Neutrophil (primary cell): Measurements from ENCODE around the gene TSPYL1.

ENCODE experiments used
- H3K27ac ChIP-seq: fragments of 200-600 bp; sonication (generic); 2 replicates; pipeline ENCODE4 v1.5.1; 2016; ENCODE audit warnings: mild to moderate bottlenecking, moderate library complexity
- H3K27me3 ChIP-seq: fragments of 200-600 bp; sonication (generic); 2 replicates; pipeline ENCODE4 v1.6.0; 2016; ENCODE audit warnings: mild to moderate bottlenecking
- H3K36me3 ChIP-seq: fragments of 200-600 bp; sonication (generic); 2 replicates; pipeline ENCODE4 v1.5.1; 2017
- H3K4me1 ChIP-seq, 2 experiments: fragments of 200-600 bp in 1 of 2; sonication (generic) in 1 of 2; 1 replicate in 1 of 2; 2 replicates in 1 of 2; pipeline versions ENCODE4 v1.5.1 to v1.6.1; 2013 to 2016; ENCODE audit warnings: low read depth in 1 of 2, low read length in 1 of 2, mild to moderate bottlenecking in 1 of 2, moderate library complexity in 1 of 2; ENCODE audit not compliant: control insufficient read depth in 1 of 2, insufficient read depth in 1 of 2
- H3K4me3 ChIP-seq, 2 experiments: fragments of 200-600 bp in 1 of 2; sonication (generic) in 1 of 2; 1 replicate in 1 of 2; 2 replicates in 1 of 2; pipeline ENCODE4 v1.5.1; 2013 to 2016; ENCODE audit warnings: low read depth in 1 of 2, low read length in 1 of 2, mild to moderate bottlenecking in 1 of 2, moderate library complexity in 1 of 2
- H3K9me3 ChIP-seq: fragments of 200-600 bp; sonication (generic); 2 replicates; pipeline ENCODE4 v1.5.1; 2016
- TF ChIP-seq, protein P1 (sequence below): fragments of 200-600 bp; sonication (generic); IDR thresholded peaks from 2 replicates; pipeline ENCODE4 v1.5.1; 2016; ENCODE audit warnings: antibody characterized with exemption

TSPYL1 gene

DNA sequence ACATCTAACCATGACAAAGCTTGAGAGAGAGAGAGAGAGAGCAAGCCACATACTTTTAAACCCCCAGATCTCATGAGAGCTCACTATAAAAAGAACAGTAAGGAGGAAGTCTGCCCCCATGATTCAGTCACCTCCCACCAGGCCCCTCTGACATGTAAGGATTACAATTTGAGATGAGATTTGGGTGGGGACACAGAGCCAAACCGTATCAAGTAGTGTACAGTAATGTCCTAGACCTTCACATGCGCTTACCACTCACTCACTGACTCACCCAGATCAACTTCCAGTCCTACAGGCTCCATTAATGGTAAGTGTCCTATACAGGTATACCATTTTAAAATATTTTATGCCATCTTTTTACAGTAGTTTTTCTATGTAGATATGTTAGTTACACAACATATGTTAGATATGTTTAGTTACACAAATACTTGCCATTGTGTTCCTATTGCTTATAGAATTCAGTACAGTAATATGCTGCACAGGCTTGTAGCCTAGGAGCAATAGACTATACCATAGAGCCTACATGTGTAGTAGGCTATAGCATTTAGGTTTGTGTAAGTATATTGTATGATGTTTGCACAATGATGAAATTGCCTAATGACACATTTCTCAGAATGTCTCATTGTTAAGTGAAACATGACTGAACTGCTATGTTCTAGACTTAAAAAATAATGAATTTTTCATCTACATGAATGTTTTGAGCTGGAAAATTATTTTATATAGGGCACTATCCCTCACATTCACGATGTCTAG lies 11.7 kb downstream of the TSPYL1 start:
- H3K27ac ChIP-seq: no peak overlapping the region
- TF ChIP-seq, protein P1, sequence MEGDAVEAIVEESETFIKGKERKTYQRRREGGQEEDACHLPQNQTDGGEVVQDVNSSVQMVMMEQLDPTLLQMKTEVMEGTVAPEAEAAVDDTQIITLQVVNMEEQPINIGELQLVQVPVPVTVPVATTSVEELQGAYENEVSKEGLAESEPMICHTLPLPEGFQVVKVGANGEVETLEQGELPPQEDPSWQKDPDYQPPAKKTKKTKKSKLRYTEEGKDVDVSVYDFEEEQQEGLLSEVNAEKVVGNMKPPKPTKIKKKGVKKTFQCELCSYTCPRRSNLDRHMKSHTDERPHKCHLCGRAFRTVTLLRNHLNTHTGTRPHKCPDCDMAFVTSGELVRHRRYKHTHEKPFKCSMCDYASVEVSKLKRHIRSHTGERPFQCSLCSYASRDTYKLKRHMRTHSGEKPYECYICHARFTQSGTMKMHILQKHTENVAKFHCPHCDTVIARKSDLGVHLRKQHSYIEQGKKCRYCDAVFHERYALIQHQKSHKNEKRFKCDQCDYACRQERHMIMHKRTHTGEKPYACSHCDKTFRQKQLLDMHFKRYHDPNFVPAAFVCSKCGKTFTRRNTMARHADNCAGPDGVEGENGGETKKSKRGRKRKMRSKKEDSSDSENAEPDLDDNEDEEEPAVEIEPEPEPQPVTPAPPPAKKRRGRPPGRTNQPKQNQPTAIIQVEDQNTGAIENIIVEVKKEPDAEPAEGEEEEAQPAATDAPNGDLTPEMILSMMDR: no peak
- no peak overlapping the region for H3K4me3 ChIP-seq
- peaks cover under 1% of the 10 kb centered on the region for H3K36me3 ChIP-seq
- no peaks in the 10 kb centered on the region for H3K4me1 ChIP-seq
- no peaks in the 10 kb centered on the region for H3K27me3 ChIP-seq
- no peaks in the 10 kb centered on the region for H3K9me3 ChIP-seq

DNA sequence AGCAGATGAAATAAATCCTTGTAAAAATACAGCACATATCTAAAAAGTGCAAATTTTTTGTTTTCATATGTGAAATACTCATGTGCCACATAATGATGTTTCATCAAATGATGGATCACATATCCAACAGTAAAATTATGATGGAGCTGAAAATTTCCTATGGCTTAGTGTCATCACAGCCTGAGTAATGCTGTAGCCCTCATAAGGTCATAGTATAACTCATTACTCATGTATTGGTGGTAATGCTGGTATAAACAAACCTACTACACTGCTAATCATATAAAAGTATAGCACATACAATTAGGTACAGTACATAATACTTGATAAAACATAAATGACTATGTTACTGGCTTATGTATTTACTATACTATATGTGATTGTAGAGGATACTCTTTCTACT lies 12.9 kb downstream of the TSPYL1 start:
- H3K4me3 ChIP-seq: no peak overlapping the region
- H3K36me3 ChIP-seq: no peaks in the 10 kb centered on the region
- no peaks in the 10 kb centered on the region for H3K27me3 ChIP-seq
- TF ChIP-seq, protein P1: no peak
- H3K27ac ChIP-seq: no peak overlapping the region
- no peaks in the 10 kb centered on the region for H3K4me1 ChIP-seq
- H3K9me3 ChIP-seq: no peaks in the 10 kb centered on the region

DNA sequence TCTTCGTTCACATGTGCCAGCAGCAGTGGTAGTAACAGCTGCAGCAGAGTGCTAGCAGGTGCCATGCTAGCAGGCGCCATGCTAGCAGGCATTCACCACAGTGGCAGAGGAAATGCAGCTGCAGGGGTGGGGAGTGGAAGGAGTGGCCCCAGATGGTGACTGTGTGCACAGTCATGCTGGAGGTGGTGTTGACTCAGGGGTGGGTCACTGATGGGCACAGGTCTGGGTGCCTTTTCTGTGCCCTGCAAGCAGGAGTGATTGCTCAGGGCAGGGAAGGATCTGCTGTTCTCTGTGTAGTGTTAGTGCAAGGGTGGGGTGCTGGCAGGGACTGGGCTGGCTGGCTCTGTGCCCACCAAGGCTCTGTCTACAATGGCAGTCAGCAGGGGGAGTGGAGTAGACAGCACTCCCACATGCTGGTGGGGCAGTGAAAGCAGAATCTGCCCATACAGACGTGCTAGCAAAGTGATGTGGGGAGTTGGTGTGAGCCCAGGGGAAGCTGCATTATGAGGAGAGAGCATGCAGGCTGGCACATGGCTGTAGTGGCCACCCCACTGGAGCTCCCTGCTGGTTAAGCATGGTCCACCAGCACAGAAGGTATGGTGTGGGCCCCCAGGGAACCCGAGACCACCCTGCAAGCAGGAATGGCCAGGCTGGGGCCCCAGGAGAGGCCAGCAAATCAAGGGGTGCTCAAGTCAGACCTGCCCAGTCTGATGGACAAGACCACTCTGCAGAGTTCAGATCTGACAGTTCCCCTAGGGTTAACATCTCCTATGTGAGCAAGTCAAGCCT lies 14.5 kb downstream of the TSPYL1 start:
- Histone ChIP-seq H3K27ac (no peak overlapping the region), H3K36me3 (no peaks in the 10 kb centered on the region), H3K4me3 (no peak overlapping the region), H3K4me1 (no peaks in the 10 kb centered on the region), H3K27me3 (no peaks in the 10 kb centered on the region), H3K9me3 (no peaks in the 10 kb centered on the region)
- TF ChIP-seq, protein P1: no peak

DNA sequence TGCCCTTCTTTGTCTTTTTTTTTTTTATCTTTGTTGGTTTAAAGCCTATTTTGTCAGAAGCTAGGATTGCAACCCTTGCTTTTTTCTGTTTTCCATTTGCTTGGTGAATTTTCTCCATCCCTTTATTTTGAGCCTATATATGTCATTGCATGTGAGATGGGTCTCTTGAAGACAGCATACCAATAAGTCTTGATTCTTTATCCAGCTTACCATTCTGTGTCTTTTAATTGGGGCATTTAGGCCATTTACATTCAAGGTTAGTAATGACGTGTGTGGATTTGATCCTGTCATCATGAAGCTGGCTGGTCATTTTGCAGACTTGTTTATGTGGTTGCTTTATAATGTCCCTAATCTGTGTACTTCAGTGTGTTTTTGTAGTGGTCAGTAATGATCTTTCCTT lies 16.4 kb downstream of the TSPYL1 start:
- H3K27ac ChIP-seq: no peak overlapping the region
- H3K4me3 ChIP-seq: no peak overlapping the region
- H3K27me3 ChIP-seq: no peaks in the 10 kb centered on the region
- no peaks in the 10 kb centered on the region for H3K9me3 ChIP-seq
- TF ChIP-seq, protein P1: no peak
- no peaks in the 10 kb centered on the region for H3K36me3 ChIP-seq
- no peaks in the 10 kb centered on the region for H3K4me1 ChIP-seq

DNA sequence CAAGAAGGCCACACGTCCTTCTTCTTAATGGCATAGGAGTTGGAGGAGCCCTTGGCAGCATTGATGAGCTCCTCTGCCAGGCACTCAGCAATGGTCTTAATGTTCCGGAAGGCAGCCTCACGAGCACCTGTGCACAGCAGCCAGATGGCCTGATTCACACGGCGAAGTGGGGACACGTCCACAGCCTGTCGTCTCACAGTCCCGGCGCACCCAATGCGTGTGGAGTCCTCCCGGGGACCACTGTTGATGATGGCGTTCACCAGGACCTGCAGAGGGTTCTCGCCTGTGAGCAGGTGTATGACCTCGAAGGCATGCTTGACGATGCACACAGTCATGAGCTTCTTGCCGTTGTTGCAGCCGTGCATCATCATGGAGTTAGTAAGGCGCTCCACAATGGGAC lies 21.2 kb downstream of the TSPYL1 start:
- Histone ChIP-seq H3K27ac (no peak overlapping the region), H3K27me3 (no peaks in the 10 kb centered on the region), H3K4me3 (no peak overlapping the region), H3K36me3 (no peaks in the 10 kb centered on the region), H3K9me3 (no peaks in the 10 kb centered on the region), H3K4me1 (peaks cover 7 to 9% of the 10 kb centered on the region in 2 experiments)
- TF ChIP-seq, protein P1: no peak
